ENCODE measurements around the gene SAMSN1.
"Not testable (repeated sequence)": the region's sequence is repeated elsewhere in the genome, so short reads cannot be mapped to it uniquely, and the experiment has no call there.

DNA sequence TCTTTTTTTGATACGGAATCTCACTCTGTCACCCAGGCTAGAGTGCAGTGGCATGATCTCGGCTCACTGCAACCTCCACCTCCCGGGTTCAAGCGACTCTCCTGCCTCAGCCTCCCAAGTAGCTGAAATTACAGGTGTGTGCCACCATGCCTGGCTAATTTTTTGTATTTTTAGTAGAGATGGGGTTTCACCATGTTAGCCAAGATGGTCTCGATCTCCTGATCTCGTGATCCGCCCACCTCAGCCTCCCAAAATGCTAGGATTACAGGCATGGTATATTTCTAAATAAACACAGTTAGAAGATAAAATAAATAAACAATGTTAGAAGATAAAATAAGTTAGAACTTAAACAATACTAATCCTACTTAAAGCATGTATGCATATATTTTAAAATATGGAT is 604 bp upstream of the SAMSN1 start:
- TF ChIP-seq, protein P1, sequence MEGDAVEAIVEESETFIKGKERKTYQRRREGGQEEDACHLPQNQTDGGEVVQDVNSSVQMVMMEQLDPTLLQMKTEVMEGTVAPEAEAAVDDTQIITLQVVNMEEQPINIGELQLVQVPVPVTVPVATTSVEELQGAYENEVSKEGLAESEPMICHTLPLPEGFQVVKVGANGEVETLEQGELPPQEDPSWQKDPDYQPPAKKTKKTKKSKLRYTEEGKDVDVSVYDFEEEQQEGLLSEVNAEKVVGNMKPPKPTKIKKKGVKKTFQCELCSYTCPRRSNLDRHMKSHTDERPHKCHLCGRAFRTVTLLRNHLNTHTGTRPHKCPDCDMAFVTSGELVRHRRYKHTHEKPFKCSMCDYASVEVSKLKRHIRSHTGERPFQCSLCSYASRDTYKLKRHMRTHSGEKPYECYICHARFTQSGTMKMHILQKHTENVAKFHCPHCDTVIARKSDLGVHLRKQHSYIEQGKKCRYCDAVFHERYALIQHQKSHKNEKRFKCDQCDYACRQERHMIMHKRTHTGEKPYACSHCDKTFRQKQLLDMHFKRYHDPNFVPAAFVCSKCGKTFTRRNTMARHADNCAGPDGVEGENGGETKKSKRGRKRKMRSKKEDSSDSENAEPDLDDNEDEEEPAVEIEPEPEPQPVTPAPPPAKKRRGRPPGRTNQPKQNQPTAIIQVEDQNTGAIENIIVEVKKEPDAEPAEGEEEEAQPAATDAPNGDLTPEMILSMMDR (IDR thresholded peaks at IDR 0.05) = not testable (repeated sequence)
- not testable (repeated sequence) for TF ChIP-seq RFX5 (IDR thresholded peaks at IDR 0.05); ZC3H11A (IDR thresholded peaks at IDR 0.05); ZFP36 (IDR thresholded peaks at IDR 0.05; ENCODE audit: borderline replicate concordance, partially characterized antibody); POLR2A (IDR thresholded peaks at IDR 0.05; ENCODE audit: low read length); CHD2 (IDR thresholded peaks at IDR 0.05; ENCODE audit: low read length, partially characterized antibody); RCOR1 (IDR thresholded peaks at IDR 0.05; ENCODE audit: low read depth, low read length); USF2 (IDR thresholded peaks at IDR 0.05); MAFK (IDR thresholded peaks at IDR 0.05; ENCODE audit: partially characterized antibody); NFE2L2 (conservative IDR thresholded peaks at IDR 0.05; ENCODE audit: low read length); EP300 (IDR thresholded peaks at IDR 0.05)
- TF ChIP-seq, protein P2, sequence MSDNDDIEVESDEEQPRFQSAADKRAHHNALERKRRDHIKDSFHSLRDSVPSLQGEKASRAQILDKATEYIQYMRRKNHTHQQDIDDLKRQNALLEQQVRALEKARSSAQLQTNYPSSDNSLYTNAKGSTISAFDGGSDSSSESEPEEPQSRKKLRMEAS (IDR thresholded peaks at IDR 0.05) = not testable (repeated sequence)

Measured in A549 (cell line).